Spleen (tissue), 7 donors: ENCODE measurements around the gene PPP1R3C.

Source experiments
- POLR2A ChIP-seq, 3 donors: fragments of 450-650 bp; IDR thresholded peaks; one replicate each; pipeline ENCODE4 v1.5.1; 2017; ENCODE audit warnings: antibody characterized with exemption in 3 of 3, mild to moderate bottlenecking in 1 of 3
- POLR2AphosphoS5 ChIP-seq, 3 donors: sonication (generic); formaldehyde crosslinking; IDR thresholded peaks; one replicate each; pipeline ENCODE4 v1.5.1; 2017; ENCODE audit warnings: antibody characterized with exemption in 3 of 3
- TF ChIP-seq, protein P1 (sequence below), 11 experiments: fragments of 200-600 bp in 7 of 11; fragments of 450-650 bp in 4 of 11; sonication (generic) in 4 of 11; IDR thresholded peaks in 8 of 11; conservative IDR thresholded peaks in 3 of 11; 1 replicate in 7 of 11; 2 replicates in 4 of 11; pipeline versions ENCODE4 v1.4.0 to v1.8.0; 2016 to 2021; ENCODE audit warnings: antibody characterized with exemption in 11 of 11, inconsistent platforms in 4 of 11, mild to moderate bottlenecking in 1 of 11
- donor health status: DM: no; HTN: no; CAD: no; lungs with moderate emphysema.
- donor health status: DM: no; HTN: no; CAD: no.
- donor health status: DM: no; HTN: no; CAD: no.

DNA sequence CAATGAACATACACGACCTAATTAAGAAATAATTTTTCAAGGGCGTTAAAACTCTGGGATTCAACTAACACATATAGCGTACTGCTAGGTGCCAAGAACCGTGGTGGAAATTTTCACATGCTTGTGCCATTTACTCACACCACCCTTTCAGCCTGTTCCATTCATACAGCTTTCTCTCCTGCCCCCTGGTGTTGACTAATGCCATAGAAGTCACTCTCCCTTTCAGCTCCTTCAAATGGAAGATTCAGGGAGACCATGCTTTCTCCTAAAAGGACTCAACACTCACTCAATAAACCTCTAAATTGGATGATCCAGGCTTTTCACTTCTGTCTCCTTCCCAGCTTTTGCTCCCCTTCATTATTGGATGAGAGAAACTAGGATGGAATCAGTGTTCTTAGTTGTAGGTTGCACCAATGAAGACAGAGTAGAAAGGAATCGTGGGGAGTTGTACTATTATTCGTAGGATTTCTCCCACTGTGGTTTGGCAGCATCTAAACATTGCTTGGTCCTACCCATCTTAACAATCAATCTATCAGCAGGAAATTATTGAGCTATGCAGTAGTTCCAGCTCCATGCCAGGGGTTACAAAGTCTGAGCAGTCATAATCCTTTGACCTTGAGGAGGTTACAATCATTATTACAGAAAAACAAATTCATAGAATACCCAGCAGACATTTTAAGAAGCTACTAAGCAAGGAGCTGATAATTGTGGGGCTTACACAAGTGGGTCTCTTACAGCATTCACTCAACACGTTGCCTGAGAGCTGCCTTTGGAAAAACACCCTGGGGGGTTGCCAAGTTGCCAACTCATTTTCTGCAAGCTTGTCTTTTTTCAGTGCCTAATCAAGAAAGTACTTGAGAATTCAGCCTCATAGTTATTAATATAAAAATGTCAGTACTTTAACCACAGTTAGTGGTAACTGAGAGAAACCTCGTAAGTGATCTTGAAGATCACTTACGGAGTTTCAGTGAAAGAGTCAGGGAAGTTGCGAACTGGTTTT lies 2.8 kb upstream of the PPP1R3C start:
- TF ChIP-seq, protein P1, sequence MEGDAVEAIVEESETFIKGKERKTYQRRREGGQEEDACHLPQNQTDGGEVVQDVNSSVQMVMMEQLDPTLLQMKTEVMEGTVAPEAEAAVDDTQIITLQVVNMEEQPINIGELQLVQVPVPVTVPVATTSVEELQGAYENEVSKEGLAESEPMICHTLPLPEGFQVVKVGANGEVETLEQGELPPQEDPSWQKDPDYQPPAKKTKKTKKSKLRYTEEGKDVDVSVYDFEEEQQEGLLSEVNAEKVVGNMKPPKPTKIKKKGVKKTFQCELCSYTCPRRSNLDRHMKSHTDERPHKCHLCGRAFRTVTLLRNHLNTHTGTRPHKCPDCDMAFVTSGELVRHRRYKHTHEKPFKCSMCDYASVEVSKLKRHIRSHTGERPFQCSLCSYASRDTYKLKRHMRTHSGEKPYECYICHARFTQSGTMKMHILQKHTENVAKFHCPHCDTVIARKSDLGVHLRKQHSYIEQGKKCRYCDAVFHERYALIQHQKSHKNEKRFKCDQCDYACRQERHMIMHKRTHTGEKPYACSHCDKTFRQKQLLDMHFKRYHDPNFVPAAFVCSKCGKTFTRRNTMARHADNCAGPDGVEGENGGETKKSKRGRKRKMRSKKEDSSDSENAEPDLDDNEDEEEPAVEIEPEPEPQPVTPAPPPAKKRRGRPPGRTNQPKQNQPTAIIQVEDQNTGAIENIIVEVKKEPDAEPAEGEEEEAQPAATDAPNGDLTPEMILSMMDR (IDR thresholded peaks at IDR 0.05 in 8 of 11, conservative IDR thresholded peaks at IDR 0.05 in 3 of 11), result peak; percentile 36 to 77 (median 62)
- TF ChIP-seq POLR2A (IDR thresholded peaks at IDR 0.05) (no peak), POLR2AphosphoS5 (IDR thresholded peaks at IDR 0.05) (no peak)
